ENCODE results near the gene CASZ1.

CASZ1 gene

GRCh38 chr1:10639775-10640578 lies 156.5 kb downstream of the CASZ1 start:
- Mint-ChIP-seq H3K4me1 (no peaks in the 10 kb centered on the region), H3K4me3 (no peak overlapping the region), H3K27ac (ENCODE audit: low read depth) (no peak overlapping the region), H3K27me3 (no peaks in the 10 kb centered on the region), H3K36me3 (ENCODE audit: insufficient read depth) (peaks cover 3% of the 10 kb centered on the region), H3K9me3 (no peaks in the 10 kb centered on the region)
- no peak for ATAC-seq (replicated peaks; ENCODE audit: extremely low read depth, poor library complexity, severe bottlenecking)
- DNase-seq (ENCODE audit: low spot score in 2 of 2), result no peak

GRCh38 chr1:10639011-10639774 lies 157.3 kb downstream of the CASZ1 start:
- DNase-seq (ENCODE audit: low spot score in 2 of 2) (no peak), ATAC-seq (replicated peaks; ENCODE audit: extremely low read depth, poor library complexity, severe bottlenecking) (no peak)
- Mint-ChIP-seq H3K36me3 (ENCODE audit: insufficient read depth) (peaks cover 2% of the 10 kb centered on the region), H3K27me3 (no peaks in the 10 kb centered on the region), H3K4me1 (no peaks in the 10 kb centered on the region), H3K9me3 (no peaks in the 10 kb centered on the region), H3K27ac (ENCODE audit: low read depth) (no peak overlapping the region), H3K4me3 (no peak overlapping the region)

GRCh38 chr1:10638559-10639005 lies 157.9 kb downstream of the CASZ1 start:
- H3K4me1 Mint-ChIP-seq, result no peaks in the 10 kb centered on the region
- H3K27ac Mint-ChIP-seq (ENCODE audit: low read depth), result no peak overlapping the region
- no peaks in the 10 kb centered on the region for H3K27me3 Mint-ChIP-seq
- H3K9me3 Mint-ChIP-seq, result no peaks in the 10 kb centered on the region
- no peak overlapping the region for H3K4me3 Mint-ChIP-seq
- H3K36me3 Mint-ChIP-seq (ENCODE audit: insufficient read depth), result peaks cover 2% of the 10 kb centered on the region
- DNase-seq (ENCODE audit: low spot score in 2 of 2) (no peak), ATAC-seq (replicated peaks; ENCODE audit: extremely low read depth, poor library complexity, severe bottlenecking) (no peak)

- H3K27me3 Mint-ChIP-seq, result no peaks in the 10 kb centered on the region
- ATAC-seq (replicated peaks; ENCODE audit: extremely low read depth, poor library complexity, severe bottlenecking) (no peak), DNase-seq (ENCODE audit: low spot score in 2 of 2) (no peak)
- H3K27ac Mint-ChIP-seq (ENCODE audit: low read depth), result no peak overlapping the region
- peaks cover 3% of the 10 kb centered on the region for H3K36me3 Mint-ChIP-seq (ENCODE audit: insufficient read depth)
- no peak overlapping the region for H3K4me3 Mint-ChIP-seq
- H3K9me3 Mint-ChIP-seq, result no peaks in the 10 kb centered on the region
- H3K4me1 Mint-ChIP-seq, result no peaks in the 10 kb centered on the region
These were observed 158.4 kb downstream of the CASZ1 start for GRCh38 chr1:10637834-10638558.

GRCh38 chr1:10637400-10637799 lies 159.0 kb downstream of the CASZ1 start:
- no peaks in the 10 kb centered on the region for H3K27me3 Mint-ChIP-seq
- ATAC-seq (replicated peaks; ENCODE audit: extremely low read depth, poor library complexity, severe bottlenecking) (no peak), DNase-seq (ENCODE audit: low spot score in 2 of 2) (no peak)
- H3K36me3 Mint-ChIP-seq (ENCODE audit: insufficient read depth), result peaks cover 7% of the 10 kb centered on the region
- H3K27ac Mint-ChIP-seq (ENCODE audit: low read depth), result peak overlapping the region; percentile 16
- H3K4me3 Mint-ChIP-seq, result no peak overlapping the region
- H3K9me3 Mint-ChIP-seq, result no peaks in the 10 kb centered on the region
- H3K4me1 Mint-ChIP-seq, result no peaks in the 10 kb centered on the region

- Mint-ChIP-seq H3K4me3 (no peak overlapping the region), H3K27me3 (no peaks in the 10 kb centered on the region), H3K9me3 (no peaks in the 10 kb centered on the region), H3K36me3 (ENCODE audit: insufficient read depth) (peaks cover 5% of the 10 kb centered on the region), H3K4me1 (no peaks in the 10 kb centered on the region), H3K27ac (ENCODE audit: low read depth) (peak overlapping the region; percentile 64)
- no peak for DNase-seq (ENCODE audit: low spot score in 2 of 2)
- no peak for ATAC-seq (replicated peaks; ENCODE audit: extremely low read depth, poor library complexity, severe bottlenecking)
These were observed 160.5 kb downstream of the CASZ1 start for GRCh38 chr1:10635992-10636391.

GRCh38 chr1:10635085-10635896 lies 161.2 kb downstream of the CASZ1 start:
- Mint-ChIP-seq H3K9me3 (no peaks in the 10 kb centered on the region), H3K27ac (ENCODE audit: low read depth) (peak overlapping the region; percentile 64), H3K4me1 (no peaks in the 10 kb centered on the region), H3K4me3 (no peak overlapping the region), H3K27me3 (no peaks in the 10 kb centered on the region), H3K36me3 (ENCODE audit: insufficient read depth) (peaks cover 5% of the 10 kb centered on the region)
- DNase-seq (ENCODE audit: low spot score in 2 of 2) (no peak), ATAC-seq (replicated peaks; ENCODE audit: extremely low read depth, poor library complexity, severe bottlenecking) (no peak)

GRCh38 chr1:10634428-10635084 lies 161.9 kb downstream of the CASZ1 start:
- Mint-ChIP-seq H3K9me3 (no peaks in the 10 kb centered on the region), H3K27ac (ENCODE audit: low read depth) (no peak overlapping the region), H3K36me3 (ENCODE audit: insufficient read depth) (peaks cover 7% of the 10 kb centered on the region), H3K4me3 (no peak overlapping the region), H3K4me1 (no peaks in the 10 kb centered on the region), H3K27me3 (no peaks in the 10 kb centered on the region)
- no peak for DNase-seq (ENCODE audit: low spot score in 2 of 2)
- no peak for ATAC-seq (replicated peaks; ENCODE audit: extremely low read depth, poor library complexity, severe bottlenecking)

GRCh38 chr1:10634075-10634427 lies 162.4 kb downstream of the CASZ1 start:
- Mint-ChIP-seq H3K4me3 (no peak overlapping the region), H3K36me3 (ENCODE audit: insufficient read depth) (peaks cover 7% of the 10 kb centered on the region), H3K9me3 (no peaks in the 10 kb centered on the region), H3K27ac (ENCODE audit: low read depth) (no peak overlapping the region), H3K4me1 (no peaks in the 10 kb centered on the region), H3K27me3 (no peaks in the 10 kb centered on the region)
- ATAC-seq (replicated peaks; ENCODE audit: extremely low read depth, poor library complexity, severe bottlenecking) (no peak), DNase-seq (ENCODE audit: low spot score in 2 of 2) (no peak)

- no peaks in the 10 kb centered on the region for H3K27me3 Mint-ChIP-seq
- no peaks in the 10 kb centered on the region for H3K4me1 Mint-ChIP-seq
- no peak overlapping the region for H3K27ac Mint-ChIP-seq (ENCODE audit: low read depth)
- H3K4me3 Mint-ChIP-seq, result no peak overlapping the region
- peaks cover 7% of the 10 kb centered on the region for H3K36me3 Mint-ChIP-seq (ENCODE audit: insufficient read depth)
- ATAC-seq (replicated peaks; ENCODE audit: extremely low read depth, poor library complexity, severe bottlenecking), result no peak
- DNase-seq (ENCODE audit: low spot score in 2 of 2), result no peak
- no peaks in the 10 kb centered on the region for H3K9me3 Mint-ChIP-seq
These were observed 163.0 kb downstream of the CASZ1 start for GRCh38 chr1:10633416-10633815.

- no peak overlapping the region for H3K27ac Mint-ChIP-seq (ENCODE audit: low read depth)
- H3K27me3 Mint-ChIP-seq, result no peaks in the 10 kb centered on the region
- no peaks in the 10 kb centered on the region for H3K4me1 Mint-ChIP-seq
- H3K4me3 Mint-ChIP-seq, result no peak overlapping the region
- ATAC-seq (replicated peaks; ENCODE audit: extremely low read depth, poor library complexity, severe bottlenecking) (no peak), DNase-seq (ENCODE audit: low spot score in 2 of 2) (no peak)
- H3K9me3 Mint-ChIP-seq, result no peaks in the 10 kb centered on the region
- H3K36me3 Mint-ChIP-seq (ENCODE audit: insufficient read depth), result peaks cover 8% of the 10 kb centered on the region
These were observed 163.8 kb downstream of the CASZ1 start for GRCh38 chr1:10632691-10633090.
